Esophagus squamous epithelium (tissue), 5 donors: Measurements from ENCODE around the gene SPINDOC. TPM values are rescaled to one million over a fixed set of nuclear protein-coding genes. Genes with fewer than 3 reads are reported as not detected.

ENCODE experiments used
- DNase-seq: peaks from one replicate; lab custom pipeline; 2025; lab: John Stamatoyannopoulos, UW
- H3K27ac ChIP-seq, 4 donors: fragments of 200-600 bp; sonication (generic); one replicate each; pipeline ENCODE4 v1.5.1; 2016 to 2019; ENCODE audit warnings: mild to moderate bottlenecking in 1 of 4
- H3K27me3 ChIP-seq, 4 donors: fragments of 200-600 bp; sonication (generic); 1 replicate in 3 of 4; 2 replicates in 1 of 4; pipeline versions ENCODE4 v1.5.1 to v1.6.0; 2017 to 2021; ENCODE audit warnings: antibody characterized with exemption in 1 of 4
- H3K36me3 ChIP-seq, 3 donors: fragments of 200-600 bp; sonication (generic); one replicate each; pipeline ENCODE4 v1.5.1; 2016 to 2019
- H3K4me1 ChIP-seq, 3 donors: fragments of 200-600 bp; sonication (generic); one replicate each; pipeline ENCODE4 v1.5.1; 2017 to 2019
- H3K4me3 ChIP-seq, 4 donors: fragments of 200-600 bp; sonication (generic); 1 replicate in 3 of 4; 2 replicates in 1 of 4; pipeline ENCODE4 v1.5.1; 2016 to 2019; ENCODE audit warnings: mild to moderate bottlenecking in 2 of 4, moderate library complexity in 1 of 4
- H3K9me3 ChIP-seq, 3 donors: fragments of 200-600 bp; sonication (generic); one replicate each; pipeline ENCODE4 v1.5.1; 2016 to 2019
- POLR2A ChIP-seq, 4 donors: fragments of 450-650 bp; IDR thresholded peaks; one replicate each; pipeline ENCODE4 v1.6.1; 2017; ENCODE audit warnings: antibody characterized with exemption in 4 of 4, mild to moderate bottlenecking in 4 of 4, moderate library complexity in 3 of 4
- WGBS, 2 donors: methylation state at CpG; one replicate each; pipeline ENCODE4 v1.1.5; 2018; 5-methylcytosine and 5-hydroxymethylcytosine counted together
- intact Hi-C: fragments of 100-400 bp; cut with DNase I; formaldehyde crosslinking; loops from one replicate; pipeline ENCODE4 v1.15.0; 2022
- total RNA-seq, 4 donors: library from RNA; depleted of rRNA; stranded (reverse); fragments of >200 nt; gene quantifications; one replicate each; pipeline ENCODE4 v1.1.0, GENCODE V29; 2016
- TF ChIP-seq, protein P1 (sequence below), 6 experiments: fragments of 450-650 bp in 4 of 6; fragments of 200-600 bp in 2 of 6; sonication (generic) in 2 of 6; IDR thresholded peaks; one replicate each; pipeline ENCODE4 v1.5.1; 2016 to 2019; ENCODE audit warnings: antibody characterized with exemption in 6 of 6, mild to moderate bottlenecking in 4 of 6, moderate library complexity in 4 of 6
- donor health status: DM: yes; HTN: yes; CAD: no.

SPINDOC gene
- total RNA-seq, 4 donors from 2014 or later, result 3.4 to 8.8 (median 6.1) TPM

DNA sequence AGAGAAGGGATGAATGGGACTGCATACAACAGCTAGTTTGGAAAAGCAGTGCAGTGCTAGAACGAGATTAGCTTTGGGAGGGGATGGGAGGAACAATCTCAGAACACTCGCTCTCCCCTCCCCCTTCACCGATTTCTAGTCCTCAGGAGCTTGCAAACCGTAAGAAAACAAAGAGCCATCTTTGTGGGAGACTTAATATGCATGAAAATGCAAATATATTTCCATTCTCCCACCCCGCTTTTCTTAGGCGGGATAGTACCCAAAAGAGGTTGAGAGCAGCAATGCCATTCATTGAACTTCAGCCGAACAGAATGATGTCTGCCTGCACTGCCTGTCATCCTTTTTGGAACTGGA lies 1.1 kb downstream of the SPINDOC start:
- Histone ChIP-seq H3K36me3 (peaks cover 13 to 33% (median 16%) of the 10 kb centered on the region in 3 donors), H3K9me3 (no peaks in the 10 kb centered on the region), H3K27me3 (no peaks in the 10 kb centered on the region), H3K27ac (peak overlapping the region in 3 of 4 donors; percentile 81 to 87 (median 84)), H3K4me3 (peak overlapping the region; percentile 60 to 97 (median 83)), H3K4me1 (peaks cover 6 to 35% (median 19%) of the 10 kb centered on the region in 3 donors)
- no peak for DNase-seq
- WGBS, 2 donors, result 16% methylated on average over 7 of the region's 7 CpGs
- TF ChIP-seq, protein P1, sequence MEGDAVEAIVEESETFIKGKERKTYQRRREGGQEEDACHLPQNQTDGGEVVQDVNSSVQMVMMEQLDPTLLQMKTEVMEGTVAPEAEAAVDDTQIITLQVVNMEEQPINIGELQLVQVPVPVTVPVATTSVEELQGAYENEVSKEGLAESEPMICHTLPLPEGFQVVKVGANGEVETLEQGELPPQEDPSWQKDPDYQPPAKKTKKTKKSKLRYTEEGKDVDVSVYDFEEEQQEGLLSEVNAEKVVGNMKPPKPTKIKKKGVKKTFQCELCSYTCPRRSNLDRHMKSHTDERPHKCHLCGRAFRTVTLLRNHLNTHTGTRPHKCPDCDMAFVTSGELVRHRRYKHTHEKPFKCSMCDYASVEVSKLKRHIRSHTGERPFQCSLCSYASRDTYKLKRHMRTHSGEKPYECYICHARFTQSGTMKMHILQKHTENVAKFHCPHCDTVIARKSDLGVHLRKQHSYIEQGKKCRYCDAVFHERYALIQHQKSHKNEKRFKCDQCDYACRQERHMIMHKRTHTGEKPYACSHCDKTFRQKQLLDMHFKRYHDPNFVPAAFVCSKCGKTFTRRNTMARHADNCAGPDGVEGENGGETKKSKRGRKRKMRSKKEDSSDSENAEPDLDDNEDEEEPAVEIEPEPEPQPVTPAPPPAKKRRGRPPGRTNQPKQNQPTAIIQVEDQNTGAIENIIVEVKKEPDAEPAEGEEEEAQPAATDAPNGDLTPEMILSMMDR (IDR thresholded peaks at IDR 0.05), result no peak
- TF ChIP-seq POLR2A (IDR thresholded peaks at IDR 0.05), result no peak
- intact Hi-C loops, result loop anchor here (10.0 kb wide), 1 partner anchor 50 kb away; the partner anchor contains the start of gene ZFTA

DNA sequence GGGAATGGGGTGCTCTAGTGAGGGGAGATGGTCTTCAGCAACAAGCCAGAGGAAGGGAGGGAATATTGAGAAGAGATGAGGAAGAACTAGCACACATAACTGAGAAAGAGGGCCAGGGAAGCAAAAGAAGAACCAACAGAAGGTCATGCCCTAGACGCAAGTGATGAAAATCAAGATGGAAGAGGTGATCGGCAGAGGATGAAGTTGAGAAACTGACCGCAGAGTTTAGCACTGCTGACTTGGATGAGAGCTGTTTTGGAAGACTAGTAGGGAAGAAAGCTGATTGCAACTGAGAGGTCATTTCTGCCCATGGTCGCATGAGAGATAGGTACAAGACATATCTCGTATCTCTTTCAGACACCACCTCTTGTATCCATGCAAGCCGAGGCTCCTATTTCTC lies 2.9 kb downstream of the SPINDOC start:
- H3K4me1 ChIP-seq, result peaks cover 6 to 35% (median 19%) of the 10 kb centered on the region in 3 donors
- intact Hi-C loops, result loop anchor here (10.0 kb wide), 1 partner anchor 51 kb away; the partner anchor contains the start of gene ZFTA
- no peaks in the 10 kb centered on the region for H3K27me3 ChIP-seq
- peaks cover 19 to 51% (median 26%) of the 10 kb centered on the region in 3 donors for H3K36me3 ChIP-seq
- H3K4me3 ChIP-seq, result no peak overlapping the region
- TF ChIP-seq, protein P1 (IDR thresholded peaks at IDR 0.05), result no peak
- no peak for TF ChIP-seq POLR2A (IDR thresholded peaks at IDR 0.05)
- no peaks in the 10 kb centered on the region for H3K9me3 ChIP-seq
- H3K27ac ChIP-seq, result no peak overlapping the region
- no peak for DNase-seq
- WGBS, 2 donors, result 90 to 91% methylated on average over 6 of the region's 6 CpGs

DNA sequence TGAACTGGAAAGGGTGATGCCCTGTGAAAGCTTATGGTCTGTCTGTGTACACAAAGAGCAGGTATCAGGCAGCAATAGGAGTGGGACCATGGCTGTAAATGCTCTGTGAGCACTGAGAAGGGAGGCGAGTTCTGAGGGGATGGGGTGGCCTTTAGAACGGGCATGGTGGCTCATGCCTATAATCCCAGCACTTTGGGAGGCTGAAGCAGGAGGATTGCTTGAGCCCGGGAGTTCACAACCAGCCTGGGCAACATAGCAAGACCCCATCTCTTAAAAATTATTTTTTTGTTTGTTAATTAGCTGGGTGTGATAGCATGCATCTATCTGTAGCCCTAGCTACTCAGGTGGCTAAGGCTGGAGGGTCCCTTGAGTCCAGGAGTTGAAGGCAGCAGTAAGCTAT lies 3.5 kb downstream of the SPINDOC start:
- no peak for TF ChIP-seq POLR2A (IDR thresholded peaks at IDR 0.05)
- TF ChIP-seq, protein P1 (IDR thresholded peaks at IDR 0.05), result no peak
- intact Hi-C loops, result loop anchor here (10.0 kb wide), 1 partner anchor 52 kb away; the partner anchor contains the start of gene ZFTA
- Histone ChIP-seq H3K4me1 (peaks cover 6 to 35% (median 19%) of the 10 kb centered on the region in 3 donors), H3K27me3 (no peaks in the 10 kb centered on the region), H3K4me3 (no peak overlapping the region), H3K9me3 (no peaks in the 10 kb centered on the region), H3K27ac (no peak overlapping the region), H3K36me3 (peaks cover 20 to 57% (median 29%) of the 10 kb centered on the region in 3 donors)
- 100% methylated on average over 3 of the region's 3 CpGs for WGBS, 2 donors
- no peak for DNase-seq

DNA sequence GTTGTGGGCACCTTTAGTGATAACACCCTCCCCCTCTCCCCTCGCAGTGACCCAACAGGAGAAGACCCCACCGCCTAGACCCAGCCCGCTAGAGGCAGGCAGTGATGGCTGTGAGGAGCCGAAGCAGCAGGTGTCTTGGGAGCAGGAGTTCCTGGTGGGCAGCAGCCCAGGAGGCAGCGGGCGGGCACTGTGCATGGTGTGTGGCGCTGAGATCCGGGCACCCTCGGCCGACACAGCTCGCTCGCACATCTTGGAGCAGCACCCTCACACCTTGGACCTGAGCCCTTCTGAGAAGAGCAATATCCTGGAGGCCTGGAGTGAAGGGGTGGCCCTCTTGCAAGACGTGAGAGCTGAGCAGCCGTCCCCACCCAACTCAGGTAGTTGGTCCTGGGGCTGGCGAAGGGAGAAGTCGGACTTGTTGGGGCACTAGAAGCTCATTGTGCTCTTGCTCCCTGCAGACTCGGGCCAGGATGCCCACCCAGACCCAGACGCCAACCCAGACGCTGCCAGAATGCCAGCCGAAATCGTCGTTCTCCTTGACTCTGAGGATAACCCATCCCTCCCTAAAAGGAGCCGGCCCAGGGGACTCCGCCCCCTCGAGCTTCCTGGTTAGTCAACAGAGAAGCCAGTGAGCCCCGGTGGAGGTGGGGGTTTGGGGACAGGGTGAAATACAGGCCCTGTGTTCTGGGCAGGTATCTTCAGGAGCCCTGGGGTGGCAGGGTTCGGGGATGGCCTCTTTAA lies 4.7 kb downstream of the SPINDOC start:
- DNase-seq, result no peak
- TF ChIP-seq POLR2A (IDR thresholded peaks at IDR 0.05), result no peak
- TF ChIP-seq, protein P1 (IDR thresholded peaks at IDR 0.05), result no peak
- H3K27me3 ChIP-seq, result no peaks in the 10 kb centered on the region
- peaks cover 6 to 27% (median 14%) of the 10 kb centered on the region in 3 donors for H3K4me1 ChIP-seq
- H3K27ac ChIP-seq, result no peak overlapping the region
- no peaks in the 10 kb centered on the region for H3K9me3 ChIP-seq
- intact Hi-C loops, result loop anchor here (10.0 kb wide), 1 partner anchor 53 kb away; the partner anchor contains the start of gene ZFTA
- peaks cover 20 to 69% (median 39%) of the 10 kb centered on the region in 3 donors for H3K36me3 ChIP-seq
- WGBS, 2 donors, result 63 to 100% methylated on average over 2 to 7 of the region's 27 CpGs
- H3K4me3 ChIP-seq, result no peak overlapping the region

DNA sequence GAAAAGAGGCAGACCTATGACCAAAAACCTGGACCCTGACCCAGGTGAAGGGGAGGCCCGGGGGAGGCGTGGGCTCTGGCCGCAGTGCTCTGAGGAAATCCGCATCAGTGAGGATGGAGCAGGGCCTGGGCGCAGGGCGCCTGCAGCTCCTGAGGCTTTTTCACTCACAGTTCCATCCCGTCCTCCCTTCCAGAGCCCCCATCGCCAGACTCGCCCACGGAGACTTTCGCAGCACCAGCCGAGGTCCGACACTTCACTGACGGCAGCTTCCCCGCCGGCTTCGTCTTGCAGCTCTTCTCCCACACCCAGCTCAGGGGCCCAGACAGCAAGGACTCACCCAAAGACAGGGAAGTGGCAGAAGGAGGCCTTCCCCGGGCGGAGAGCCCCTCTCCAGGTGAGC lies 5.4 kb downstream of the SPINDOC start:
- TF ChIP-seq, protein P1 (IDR thresholded peaks at IDR 0.05), result no peak
- TF ChIP-seq POLR2A (IDR thresholded peaks at IDR 0.05), result no peak
- Histone ChIP-seq H3K27ac (no peak overlapping the region), H3K36me3 (peaks cover 20 to 76% (median 39%) of the 10 kb centered on the region in 3 donors), H3K9me3 (no peaks in the 10 kb centered on the region), H3K27me3 (no peaks in the 10 kb centered on the region), H3K4me1 (peaks cover 6 to 25% (median 14%) of the 10 kb centered on the region in 3 donors), H3K4me3 (no peak overlapping the region)
- no peak for DNase-seq
- intact Hi-C loops, result loop anchor here (10.0 kb wide), 1 partner anchor 54 kb away; the partner anchor contains the start of gene ZFTA
- WGBS, 2 donors, result 92 to 94% methylated on average over 9 to 16 of the region's 19 CpGs
